ENCODE data around the gene FAM53A.

Gene FAM53A

DNA sequence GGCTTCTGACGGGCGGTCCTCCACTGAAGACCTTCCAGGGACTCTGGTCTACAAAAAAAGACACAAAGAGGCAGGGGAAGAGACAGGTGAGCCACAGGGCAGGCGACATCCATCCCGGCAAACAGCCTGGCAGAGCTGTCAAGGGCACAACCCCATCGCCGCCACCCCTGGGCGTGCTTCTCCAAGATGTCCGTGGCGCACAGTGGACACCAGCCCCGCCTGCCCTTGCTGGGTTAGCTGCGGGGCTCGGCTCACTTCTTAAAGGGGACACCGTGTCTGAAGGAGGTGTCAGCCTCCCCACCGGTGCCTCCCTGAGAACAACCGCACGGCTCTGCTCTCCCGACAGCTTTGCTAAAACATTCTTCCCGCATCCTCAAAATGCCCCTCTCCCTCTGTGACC lies 28.4 kb downstream of the FAM53A start:
- DNase-seq (ENCODE audit: low read depth, low spot score), result no peak
- in situ Hi-C loops (cut with HindIII; ENCODE audit: low sequenced_read_pairs), result no loop called here
- TF ChIP-seq, protein P1, sequence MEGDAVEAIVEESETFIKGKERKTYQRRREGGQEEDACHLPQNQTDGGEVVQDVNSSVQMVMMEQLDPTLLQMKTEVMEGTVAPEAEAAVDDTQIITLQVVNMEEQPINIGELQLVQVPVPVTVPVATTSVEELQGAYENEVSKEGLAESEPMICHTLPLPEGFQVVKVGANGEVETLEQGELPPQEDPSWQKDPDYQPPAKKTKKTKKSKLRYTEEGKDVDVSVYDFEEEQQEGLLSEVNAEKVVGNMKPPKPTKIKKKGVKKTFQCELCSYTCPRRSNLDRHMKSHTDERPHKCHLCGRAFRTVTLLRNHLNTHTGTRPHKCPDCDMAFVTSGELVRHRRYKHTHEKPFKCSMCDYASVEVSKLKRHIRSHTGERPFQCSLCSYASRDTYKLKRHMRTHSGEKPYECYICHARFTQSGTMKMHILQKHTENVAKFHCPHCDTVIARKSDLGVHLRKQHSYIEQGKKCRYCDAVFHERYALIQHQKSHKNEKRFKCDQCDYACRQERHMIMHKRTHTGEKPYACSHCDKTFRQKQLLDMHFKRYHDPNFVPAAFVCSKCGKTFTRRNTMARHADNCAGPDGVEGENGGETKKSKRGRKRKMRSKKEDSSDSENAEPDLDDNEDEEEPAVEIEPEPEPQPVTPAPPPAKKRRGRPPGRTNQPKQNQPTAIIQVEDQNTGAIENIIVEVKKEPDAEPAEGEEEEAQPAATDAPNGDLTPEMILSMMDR (IDR thresholded peaks at IDR 0.05; ENCODE audit: low read depth, low read length), result no peak
- no peak overlapping the region for H3K4me3 ChIP-seq (ENCODE audit: low read depth, low read length)

DNA sequence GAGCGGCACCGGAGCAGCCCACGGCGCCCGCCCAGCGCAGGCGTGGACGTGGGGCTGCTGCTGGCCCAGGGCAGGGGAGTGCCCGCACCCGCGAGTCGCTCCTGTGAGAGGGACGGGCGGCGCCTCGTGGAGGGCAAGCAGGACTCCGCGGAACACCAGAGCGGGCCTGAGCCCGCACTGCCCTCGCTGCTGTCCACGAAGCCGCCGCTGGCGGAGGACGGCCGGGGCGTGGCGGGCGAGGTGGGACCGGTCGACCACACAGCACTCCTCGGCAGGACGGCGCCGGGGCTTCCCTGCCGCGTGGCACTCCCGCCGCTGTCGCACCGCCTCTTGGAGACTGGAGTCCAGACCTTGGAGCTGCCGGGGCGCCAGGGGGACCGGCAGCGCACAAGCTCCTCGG lies 29.0 kb downstream of the FAM53A start:
- DNase-seq (ENCODE audit: low read depth, low spot score), result no peak
- no peak overlapping the region for H3K4me3 ChIP-seq (ENCODE audit: low read depth, low read length)
- TF ChIP-seq, protein P1 (IDR thresholded peaks at IDR 0.05; ENCODE audit: low read depth, low read length), result no peak
- in situ Hi-C loops (cut with HindIII; ENCODE audit: low sequenced_read_pairs), result no loop called here

DNA sequence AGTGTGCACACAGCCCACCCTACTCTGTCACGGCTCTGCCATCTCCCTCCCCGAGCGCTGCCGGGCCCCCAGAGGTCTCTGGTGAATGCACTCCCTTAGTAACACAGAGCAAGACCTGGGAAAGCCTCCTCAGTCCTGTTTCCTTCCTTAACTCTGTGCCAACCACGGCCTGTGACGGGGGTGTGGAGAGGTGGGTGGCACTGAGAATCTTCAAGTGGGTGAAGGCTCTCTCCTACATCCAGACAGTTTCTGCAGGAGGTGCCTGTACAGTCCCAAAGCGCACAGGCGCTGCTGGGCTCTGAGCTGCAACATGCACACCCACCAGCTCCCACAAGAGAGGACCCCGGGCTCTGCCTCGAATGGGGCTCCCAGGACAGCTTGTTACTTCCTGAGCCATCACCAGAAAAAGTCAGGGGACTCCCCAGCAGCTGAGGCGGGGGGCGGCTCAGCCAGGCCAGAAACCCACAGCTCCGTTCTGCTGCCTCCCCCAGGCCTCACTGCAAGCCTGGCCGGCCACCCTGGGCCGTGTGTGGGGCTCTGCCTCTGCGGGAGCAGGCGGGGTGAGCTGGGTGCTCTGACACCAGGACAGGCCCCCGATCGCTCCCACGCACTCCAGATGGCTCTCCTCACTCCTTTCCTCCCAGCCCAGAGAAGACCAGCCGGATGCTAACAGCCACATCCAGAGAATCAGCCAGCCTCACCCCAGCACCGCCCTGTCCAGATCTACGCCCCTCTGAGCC lies 29.7 kb downstream of the FAM53A start:
- in situ Hi-C loops (cut with HindIII; ENCODE audit: low sequenced_read_pairs), result no loop called here

DNA sequence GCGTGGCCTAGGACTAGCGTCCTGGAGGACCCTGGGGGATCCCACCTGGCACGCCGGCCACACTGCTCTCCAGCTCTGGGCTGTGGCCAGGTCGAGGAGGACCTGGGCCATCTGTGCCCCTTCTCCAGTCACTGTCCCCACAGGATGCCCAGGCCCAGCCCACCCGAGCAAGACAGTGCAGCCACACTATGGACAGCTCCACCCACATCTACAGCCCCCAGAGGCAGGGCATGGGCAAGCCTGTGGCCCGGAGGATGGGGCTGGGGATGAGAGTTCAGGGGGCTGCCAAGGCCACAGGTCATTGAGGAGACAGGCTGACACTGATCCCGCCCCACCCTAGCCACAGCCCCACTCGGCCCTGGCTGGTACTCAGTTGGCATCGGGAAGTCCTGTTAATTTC lies 30.3 kb downstream of the FAM53A start:
- H3K4me3 ChIP-seq (ENCODE audit: low read depth, low read length), result no peak overlapping the region
- TF ChIP-seq, protein P1 (IDR thresholded peaks at IDR 0.05; ENCODE audit: low read depth, low read length), result no peak
- DNase-seq (ENCODE audit: low read depth, low spot score), result no peak
- in situ Hi-C loops (cut with HindIII; ENCODE audit: low sequenced_read_pairs), result no loop called here

More for the DNA sequence above, 29.7 kb downstream of the FAM53A start:
- TF ChIP-seq, protein P1 (IDR thresholded peaks at IDR 0.05; ENCODE audit: low read depth, low read length), result no peak
- DNase-seq (ENCODE audit: low read depth, low spot score), result no peak
- H3K4me3 ChIP-seq (ENCODE audit: low read depth, low read length), result no peak overlapping the region

DNA sequence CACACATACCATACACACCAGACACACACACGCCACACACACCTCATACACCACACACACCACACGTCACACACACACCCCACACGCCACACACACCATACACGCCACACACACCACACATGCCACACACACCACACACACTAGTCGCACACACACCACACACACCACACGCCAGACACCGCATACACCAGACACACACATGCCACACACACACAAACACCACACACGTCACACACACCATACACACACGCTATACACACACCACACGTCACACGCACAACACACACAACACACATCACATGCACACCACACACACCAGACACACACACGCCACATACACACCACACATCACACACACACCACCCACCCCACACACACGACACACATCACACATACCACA lies 32.0 kb downstream of the FAM53A start:
- no peak overlapping the region for H3K4me3 ChIP-seq (ENCODE audit: low read depth, low read length)
- TF ChIP-seq, protein P1 (IDR thresholded peaks at IDR 0.05; ENCODE audit: low read depth, low read length), result no peak
- in situ Hi-C loops (cut with HindIII; ENCODE audit: low sequenced_read_pairs), result no loop called here

DNA sequence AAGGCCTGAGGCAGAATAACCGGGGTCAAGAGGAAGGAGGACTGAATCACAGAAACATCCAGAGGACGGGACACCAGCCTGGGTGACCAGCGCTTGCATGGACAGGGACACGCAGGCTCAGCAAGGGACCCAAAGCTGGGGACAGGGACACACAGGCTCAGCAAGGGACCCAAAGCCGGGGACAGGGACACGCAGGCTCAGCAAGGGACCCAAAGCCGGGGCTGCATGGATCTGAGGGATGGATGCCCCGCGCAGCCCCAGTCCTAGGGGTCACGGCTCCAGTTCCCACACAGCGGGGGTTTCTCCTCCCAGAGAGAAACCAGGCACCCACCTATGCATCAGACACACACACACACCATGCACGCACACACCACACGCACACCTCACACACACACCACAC lies 32.5 kb downstream of the FAM53A start:
- in situ Hi-C loops (cut with HindIII; ENCODE audit: low sequenced_read_pairs), result no loop called here
- DNase-seq (ENCODE audit: low read depth, low spot score), result no peak
- TF ChIP-seq, protein P1 (IDR thresholded peaks at IDR 0.05; ENCODE audit: low read depth, low read length), result no peak
- no peak overlapping the region for H3K4me3 ChIP-seq (ENCODE audit: low read depth, low read length)

More for the DNA sequence above, 32.0 kb downstream of the FAM53A start:
- DNase-seq (ENCODE audit: low read depth, low spot score), result no peak
